GM12864 (cell line): ENCODE results near the gene ZNF136.

ENCODE experiments used
- DNase-seq: peaks from one replicate; pipeline ENCODE4 v3.0.0-alpha.2; 2011; ENCODE audit warnings: low read depth
- H3K4me3 ChIP-seq: 2 replicates; pipeline ENCODE4 v1.5.1; 2011; ENCODE audit warnings: mild to moderate bottlenecking, low read depth, low read length, control low read depth
- TF ChIP-seq, protein P1 (sequence below): IDR thresholded peaks from 2 replicates; pipeline ENCODE4 v1.5.1; 2011; ENCODE audit warnings: low read depth, mild to moderate bottlenecking, moderate library complexity, low read length, control low read depth, inconsistent platforms; ENCODE audit errors: missing control alignments

ZNF136 gene

GRCh38 chr19:12232961-12233360 is 70.1 kb downstream of the ZNF136 start:
- TF ChIP-seq, protein P1, sequence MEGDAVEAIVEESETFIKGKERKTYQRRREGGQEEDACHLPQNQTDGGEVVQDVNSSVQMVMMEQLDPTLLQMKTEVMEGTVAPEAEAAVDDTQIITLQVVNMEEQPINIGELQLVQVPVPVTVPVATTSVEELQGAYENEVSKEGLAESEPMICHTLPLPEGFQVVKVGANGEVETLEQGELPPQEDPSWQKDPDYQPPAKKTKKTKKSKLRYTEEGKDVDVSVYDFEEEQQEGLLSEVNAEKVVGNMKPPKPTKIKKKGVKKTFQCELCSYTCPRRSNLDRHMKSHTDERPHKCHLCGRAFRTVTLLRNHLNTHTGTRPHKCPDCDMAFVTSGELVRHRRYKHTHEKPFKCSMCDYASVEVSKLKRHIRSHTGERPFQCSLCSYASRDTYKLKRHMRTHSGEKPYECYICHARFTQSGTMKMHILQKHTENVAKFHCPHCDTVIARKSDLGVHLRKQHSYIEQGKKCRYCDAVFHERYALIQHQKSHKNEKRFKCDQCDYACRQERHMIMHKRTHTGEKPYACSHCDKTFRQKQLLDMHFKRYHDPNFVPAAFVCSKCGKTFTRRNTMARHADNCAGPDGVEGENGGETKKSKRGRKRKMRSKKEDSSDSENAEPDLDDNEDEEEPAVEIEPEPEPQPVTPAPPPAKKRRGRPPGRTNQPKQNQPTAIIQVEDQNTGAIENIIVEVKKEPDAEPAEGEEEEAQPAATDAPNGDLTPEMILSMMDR: no peak
- no peak overlapping the region for H3K4me3 ChIP-seq
- DNase-seq: no peak

DNA sequence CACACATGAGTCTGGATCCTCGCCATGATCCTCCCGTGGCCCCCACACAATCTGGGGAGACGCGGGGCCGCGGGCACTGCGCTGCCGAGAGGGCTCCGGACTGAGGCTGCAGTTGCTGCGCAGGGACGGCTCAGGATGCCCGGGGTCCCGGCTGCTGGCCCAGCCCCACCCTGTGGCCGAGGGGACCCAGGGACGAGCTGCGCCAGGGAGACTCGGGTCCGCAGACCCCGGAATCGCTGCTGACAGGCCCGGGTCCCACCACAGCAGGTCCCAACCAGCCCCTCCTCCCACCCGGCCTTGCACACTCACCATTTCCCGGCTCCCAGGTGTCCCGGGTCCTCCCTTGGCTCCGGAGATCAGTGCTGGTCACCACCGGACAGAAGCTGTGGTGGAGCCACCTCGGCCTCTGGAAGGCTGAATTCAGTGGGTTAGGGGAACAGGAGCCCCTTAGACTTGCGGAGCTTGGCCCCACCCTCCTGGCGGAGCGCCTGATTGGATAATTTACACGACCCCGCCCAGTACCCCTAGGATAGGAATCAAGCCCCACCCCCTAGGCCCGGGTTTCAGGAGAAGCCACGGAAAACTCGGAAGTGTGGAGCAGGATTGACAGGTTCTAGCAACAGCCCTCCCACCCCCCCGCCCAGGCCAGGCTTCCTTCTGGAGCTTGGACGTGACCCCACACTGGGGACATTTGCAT is 74.4 kb downstream of the ZNF136 start:
- TF ChIP-seq, protein P1: no peak
- H3K4me3 ChIP-seq: no peak overlapping the region
- no peak for DNase-seq
